HG03342 (cell line): ENCODE measurements around the gene F10.
"Not testable (repeated sequence)": the region's sequence is repeated elsewhere in the genome, so short reads cannot be mapped to it uniquely, and the experiment has no call there.

Experiments used
- ATAC-seq: cut with Tn5 transposase; IDR thresholded peaks from one replicate; pipeline ENCODE4 v1.9.1; 2021; ENCODE audit warnings: mild to moderate bottlenecking, moderate library complexity; ENCODE audit not compliant: unreplicated experiment

Gene F10

GRCh38 chr13:113150550-113151365, 28.2 kb downstream of the F10 start:
- no peak for ATAC-seq

DNA sequence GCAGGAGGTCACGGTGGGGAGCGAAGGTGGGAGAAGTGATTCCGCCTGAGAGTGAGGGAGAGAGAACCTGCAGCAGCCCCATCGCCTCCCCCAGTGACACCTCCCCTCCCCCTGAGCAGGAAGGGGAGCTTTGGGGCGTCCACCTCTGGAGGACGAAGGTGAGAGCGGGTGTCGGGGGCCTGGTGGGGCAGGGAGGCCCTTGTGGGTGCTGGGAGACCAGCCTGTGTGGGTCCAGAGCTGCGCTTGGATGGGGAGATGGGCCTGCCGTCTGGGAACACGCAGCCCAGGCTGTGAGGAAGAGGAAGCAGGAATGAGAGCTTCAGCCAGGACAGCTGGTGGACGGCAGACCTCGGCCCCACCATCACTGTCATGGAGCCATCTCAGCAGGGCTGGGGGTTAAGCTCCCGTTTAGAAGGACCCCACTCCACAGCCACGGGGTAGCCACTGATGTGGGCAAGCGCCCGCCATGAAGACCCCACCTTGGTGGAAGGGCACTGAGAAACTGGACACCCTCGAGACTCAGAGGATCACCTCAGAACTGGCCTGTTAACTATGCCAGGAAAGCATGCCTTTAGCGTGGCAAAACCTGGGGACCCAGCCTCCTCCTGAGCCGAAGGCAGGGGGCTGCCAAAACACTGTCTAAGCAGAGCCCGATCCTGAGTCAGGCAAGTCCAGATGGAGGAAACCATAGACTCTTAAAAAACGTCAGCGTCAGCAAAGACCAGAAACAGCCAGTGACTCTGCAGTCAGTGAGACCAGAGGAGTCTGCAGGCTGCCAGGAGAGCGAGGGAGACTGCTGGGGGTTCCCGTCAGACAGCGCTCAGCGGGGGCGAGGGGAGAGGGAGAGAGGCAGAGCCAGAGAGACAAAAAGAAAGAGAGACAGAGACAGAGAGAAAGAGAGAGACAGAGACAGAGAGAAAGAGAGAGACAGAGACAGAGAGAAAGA, 29.4 kb downstream of the F10 start:
- no peak for ATAC-seq

- ATAC-seq = no peak
Measured at GRCh38 chr13:113152691-113152983, 30.0 kb downstream of the F10 start.

GRCh38 chr13:113152984-113153809, 30.6 kb downstream of the F10 start:
- no peak for ATAC-seq

GRCh38 chr13:113153810-113154748, 31.5 kb downstream of the F10 start:
- no peak for ATAC-seq

GRCh38 chr13:113155201-113155600, 32.6 kb downstream of the F10 start:
- no peak for ATAC-seq

DNA sequence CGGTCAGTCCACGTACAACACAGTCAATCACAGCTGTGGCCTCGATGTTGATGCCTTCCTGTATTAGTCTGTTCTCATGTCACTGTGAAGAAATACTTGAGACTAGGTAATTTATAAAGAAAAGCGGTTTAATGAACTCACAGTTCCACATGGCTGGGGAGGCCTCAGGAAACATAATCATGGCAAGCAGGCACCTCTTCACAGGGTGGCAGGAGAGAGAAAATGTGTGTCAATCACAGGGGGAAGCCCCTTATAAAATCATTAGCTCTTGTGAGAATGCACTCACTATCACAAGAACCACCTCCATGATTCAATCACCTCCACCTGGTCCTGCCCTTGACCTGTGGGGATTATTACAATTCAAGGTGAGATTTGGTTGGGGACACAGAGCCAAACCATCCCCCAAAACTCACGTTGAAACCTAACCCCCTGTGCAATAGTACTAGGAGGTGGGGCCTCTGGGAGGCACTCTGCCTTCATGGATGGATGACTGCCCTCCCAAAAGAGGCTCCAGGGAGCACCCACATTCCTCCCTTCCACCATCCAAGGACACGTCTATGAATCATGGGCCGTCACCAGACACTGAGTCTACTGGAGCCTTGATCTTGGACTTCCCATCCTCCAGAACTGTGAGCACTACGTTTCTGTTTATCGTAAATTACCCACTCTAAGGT, 33.5 kb downstream of the F10 start:
- no peak for ATAC-seq

DNA sequence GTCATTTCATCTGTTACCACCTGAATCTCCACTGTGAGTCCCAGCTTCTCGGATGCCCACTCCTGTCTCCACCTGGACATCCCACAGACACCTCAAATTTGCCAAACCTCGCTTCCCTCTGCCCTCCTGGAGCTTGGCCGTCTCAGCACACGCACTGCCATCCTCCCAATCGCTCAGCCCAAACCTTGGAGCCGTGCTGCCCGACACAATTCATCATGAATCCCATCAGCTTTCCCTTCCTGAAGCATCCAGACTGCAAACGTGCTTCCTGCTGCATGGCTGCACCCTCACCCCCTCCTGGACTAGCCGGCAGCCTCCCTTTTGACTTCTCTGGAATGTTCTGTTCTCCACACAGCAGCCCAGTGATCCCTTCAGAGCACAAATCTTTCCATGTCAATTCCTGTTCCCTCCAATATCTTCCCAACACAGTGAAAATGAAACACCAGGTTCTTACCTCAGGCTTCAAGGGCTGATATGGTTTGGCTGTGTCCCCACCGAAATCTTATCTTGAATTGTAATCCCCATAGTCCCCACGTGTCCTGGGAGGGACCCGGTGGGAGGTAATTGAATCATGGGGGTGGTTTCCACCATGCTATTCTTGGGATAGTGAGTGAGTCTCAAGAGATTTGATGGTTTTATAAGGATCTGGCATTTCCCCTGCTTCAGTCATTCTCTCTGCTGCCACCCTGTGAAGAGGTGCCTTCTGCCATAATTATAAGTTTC, 34.8 kb downstream of the F10 start:
- ATAC-seq = no peak

GRCh38 chr13:113157929-113158747, 35.5 kb downstream of the F10 start, which contains the start of gene PROZ:
PROZ (plus strand) TSS chr13:113158648; CDS start chr13:113158661, 13 bp downstream.
- ATAC-seq = no peak

- no peak for ATAC-seq
Measured at GRCh38 chr13:113158946-113159345, 36.3 kb downstream of the F10 start.

- no peak for ATAC-seq
Measured at GRCh38 chr13:113159701-113160100, 37.1 kb downstream of the F10 start.

DNA sequence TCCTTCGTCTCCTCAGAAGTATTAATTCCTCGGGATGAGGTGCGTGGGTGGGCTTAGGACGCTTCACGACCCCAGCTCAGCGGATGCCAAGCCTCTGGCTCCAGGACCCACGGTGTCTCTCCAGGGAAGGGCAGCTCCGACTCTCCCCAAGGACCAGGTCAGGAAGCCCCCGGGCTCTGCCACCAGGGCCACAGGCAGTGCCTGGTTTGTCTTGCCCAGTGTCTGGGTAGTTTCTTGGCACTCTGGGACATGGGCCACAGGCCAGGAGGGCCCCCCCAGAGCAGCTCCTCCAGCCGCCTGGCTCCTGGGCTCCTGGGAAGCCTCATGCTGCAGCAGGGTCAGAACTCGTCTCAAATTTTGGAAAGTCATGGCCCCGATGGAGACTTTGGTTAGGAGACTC, 38.4 kb downstream of the F10 start:
- ATAC-seq = no peak

GRCh38 chr13:113161433-113161832, 38.8 kb downstream of the F10 start:
- ATAC-seq = no peak

- ATAC-seq = not testable (repeated sequence)
Measured at GRCh38 chr13:113161975-113162374, 39.4 kb downstream of the F10 start.

DNA sequence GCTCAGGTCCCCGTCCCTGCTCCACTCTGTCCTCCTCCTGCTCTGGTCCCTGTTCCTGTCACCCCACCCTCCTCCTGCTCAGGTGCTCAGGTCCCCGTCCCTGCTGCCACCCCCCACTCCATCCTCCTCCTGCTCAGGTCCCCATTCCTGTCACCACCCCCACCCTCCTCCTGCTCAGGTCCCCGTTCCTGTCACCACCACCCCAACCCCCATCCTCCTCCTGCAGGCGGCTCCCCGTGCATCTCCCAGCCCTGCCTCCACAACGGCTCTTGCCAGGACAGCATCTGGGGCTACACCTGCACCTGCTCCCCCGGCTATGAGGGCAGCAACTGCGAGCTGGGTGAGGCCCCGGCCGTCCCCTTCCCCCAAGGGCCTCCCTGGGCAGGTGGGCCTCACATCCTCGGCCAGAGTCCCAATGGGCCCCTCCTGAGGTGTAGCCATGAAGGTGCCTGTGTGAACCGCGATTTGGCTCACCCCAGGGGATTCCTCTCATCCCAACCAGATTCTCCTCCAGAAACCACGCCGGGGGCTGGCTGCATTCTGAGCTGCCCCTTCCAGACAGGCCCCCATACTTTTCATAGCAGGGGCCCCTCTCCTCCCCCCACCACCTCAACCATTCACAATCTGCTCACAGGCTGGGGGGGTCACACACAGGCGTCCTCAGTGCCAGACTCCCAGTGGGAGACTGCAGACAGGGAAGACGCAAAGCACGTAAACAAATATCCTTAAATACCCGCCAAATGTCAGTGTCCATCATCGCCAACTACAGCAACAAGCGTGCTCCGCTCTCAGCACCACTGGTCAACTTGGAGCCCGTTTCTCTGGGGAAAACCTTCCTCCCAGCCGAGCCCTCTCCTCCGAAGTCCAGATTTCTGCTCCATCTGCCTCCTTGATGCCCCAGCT, 40.4 kb downstream of the F10 start:
- ATAC-seq = no peak

DNA sequence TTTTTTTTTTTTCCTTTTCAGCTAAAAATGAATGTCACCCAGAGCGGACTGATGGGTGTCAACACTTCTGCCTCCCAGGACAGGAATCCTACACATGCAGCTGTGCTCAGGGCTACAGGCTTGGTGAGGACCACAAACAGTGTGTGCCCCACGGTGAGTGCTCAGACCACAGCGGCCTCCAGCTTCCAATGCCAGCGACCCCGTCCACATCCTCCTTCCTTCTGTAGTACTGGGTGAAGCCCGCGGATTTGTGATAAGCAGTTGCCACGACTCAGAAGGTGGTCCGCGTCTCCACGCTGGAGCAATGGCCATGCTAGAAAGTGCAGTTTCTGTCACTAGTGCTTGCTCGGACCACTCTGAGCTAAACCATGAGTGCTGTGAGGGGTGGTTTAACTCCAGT, 41.9 kb downstream of the F10 start:
- no peak for ATAC-seq

DNA sequence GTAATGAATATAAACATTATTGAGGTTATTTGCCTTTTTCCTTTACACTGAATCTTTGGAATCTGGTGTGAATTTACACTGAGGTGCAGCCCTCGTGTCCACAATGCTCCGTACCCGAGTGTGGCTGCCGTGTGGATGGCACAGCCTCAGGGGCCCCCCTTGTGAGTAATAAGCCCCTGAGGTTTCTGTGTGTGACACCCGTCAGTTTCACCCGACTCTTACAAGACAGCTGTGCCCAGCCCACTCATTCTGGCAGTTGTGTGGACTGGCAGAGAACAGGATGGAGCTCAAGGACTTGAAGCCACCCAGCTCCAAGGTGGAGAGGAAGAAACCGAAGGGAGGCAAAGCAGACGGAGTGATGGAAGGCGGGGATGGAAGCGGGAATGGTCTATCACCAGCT, 43.7 kb downstream of the F10 start:
- no peak for ATAC-seq
